Panc1 (cell line): Measurements from ENCODE around the gene FAM163B. TPM values are rescaled to one million over a fixed set of nuclear protein-coding genes. Genes with fewer than 3 reads are reported as not detected.

Experiments
- ATAC-seq: fragments of 200-7000 bp; cut with Tn5 transposase; 2 replicates; pipeline ENCODE4 v1.9.1; 2020; ENCODE audit warnings: mild to moderate bottlenecking, moderate library complexity
- BruUV-seq: library from RNA; stranded (reverse); fragments of 400-500 nt; replicated peaks from 2 replicates; lab custom pipeline; 2021; lab: Mats Ljungman, UMichigan
- CTCF ChIA-PET: fragments of 300-600 bp; sonication (Branson Sonifier 250); formaldehyde crosslinking; loops from one replicate; lab custom pipeline; 2022; ENCODE audit warnings: antibody characterized with exemption; lab: Charles Lee
- POLR2A ChIA-PET: fragments of 300-600 bp; sonication (Branson Sonifier 250); formaldehyde crosslinking; loops from one replicate; lab custom pipeline; 2022; ENCODE audit warnings: antibody characterized with exemption; lab: Charles Lee
- DNase-seq: peaks from one replicate; pipeline ENCODE4 v3.0.0-alpha.2; 2010; ENCODE audit warnings: low read depth, low spot score
- H3K27ac ChIP-seq: 2 replicates; pipeline ENCODE4 v1.5.1; 2011; ENCODE audit warnings: mild to moderate bottlenecking, low read length, inconsistent platforms
- H3K27me3 ChIP-seq: fragments of 200-500 bp; sonication (Bioruptor generic); 2 replicates; pipeline ENCODE4 v1.6.0; 2014; ENCODE audit warnings: low read length, inconsistent platforms; ENCODE audit not compliant: control insufficient read depth, insufficient read depth
- H3K36me3 ChIP-seq: fragments of 200-500 bp; sonication (Bioruptor generic); 2 replicates; pipeline ENCODE4 v1.5.1; 2014; ENCODE audit warnings: inconsistent platforms, mild to moderate bottlenecking, low read length, moderate library complexity; ENCODE audit not compliant: control insufficient read depth, insufficient read depth
- H3K4me1 ChIP-seq: 2 replicates; pipeline ENCODE4 v1.5.1; 2011; ENCODE audit warnings: inconsistent platforms, mild to moderate bottlenecking, low read length, moderate library complexity; ENCODE audit not compliant: control insufficient read depth, insufficient read depth
- H3K4me3 ChIP-seq, 2 experiments: 2 replicates each; pipeline ENCODE4 v1.5.1; 2011 to 2012; ENCODE audit warnings: low read depth in 2 of 2, low read length in 2 of 2, mild to moderate bottlenecking in 2 of 2, inconsistent platforms in 1 of 2, moderate library complexity in 1 of 2
- H3K9me3 ChIP-seq: fragments of 200-500 bp; sonication (Bioruptor generic); 2 replicates; pipeline ENCODE4 v1.5.1; 2014; ENCODE audit warnings: low read depth, mild to moderate bottlenecking, inconsistent platforms, low read length, moderate library complexity; ENCODE audit not compliant: control insufficient read depth, insufficient read depth
- POLR2AphosphoS5 ChIP-seq: IDR thresholded peaks from 2 replicates; pipeline ENCODE4 v1.6.1; 2012; ENCODE audit warnings: mild to moderate bottlenecking, low read depth, low read length, moderate library complexity
- SIN3A ChIP-seq: IDR thresholded peaks from 2 replicates; pipeline ENCODE4 v1.6.1; 2012; ENCODE audit warnings: low read depth, mild to moderate bottlenecking, low read length, moderate library complexity, borderline replicate concordance; ENCODE audit not compliant: insufficient read depth
- TCF7L2 ChIP-seq: IDR thresholded peaks from 2 replicates; pipeline ENCODE4 v1.6.1; 2011; ENCODE audit warnings: mild to moderate bottlenecking, low read depth, low read length, inconsistent platforms
- in situ Hi-C: cut with HindIII; loops from 2 replicates; pipeline ENCODE4 v1.10.0; 2016; ENCODE audit warnings: low sequenced_read_pairs, low pct_unique_long_range_greater_than_20kb
- intact Hi-C: fragments of 100-400 bp; cut with micrococcal nuclease; formaldehyde crosslinking; loops from one replicate; pipeline ENCODE4 v1.10.0; 2022; ENCODE audit not compliant: unreplicated experiment
- total RNA-seq: library from RNA; stranded (reverse); gene quantifications from one replicate; pipeline ENCODE4 v1.2.1, GENCODE V29; 2021; ENCODE audit not compliant: unreplicated experiment
- TF ChIP-seq, protein P1 (sequence below), 2 experiments: IDR thresholded peaks; 2 replicates each; pipeline ENCODE4 v1.6.1; 2011 to 2012; ENCODE audit warnings: low read depth in 2 of 2, control low read depth in 1 of 2, low read length in 1 of 2, mild to moderate bottlenecking in 1 of 2, moderate library complexity in 1 of 2; ENCODE audit not compliant: insufficient read depth in 1 of 2
- TF ChIP-seq, protein P2 (sequence below): fragments of 450-650 bp; IDR thresholded peaks from 2 replicates; pipeline ENCODE4 v1.5.1; 2017; ENCODE audit warnings: mild to moderate bottlenecking

FAM163B gene
- total RNA-seq, 1 experiment from 2014 or later = not detected

DNA sequence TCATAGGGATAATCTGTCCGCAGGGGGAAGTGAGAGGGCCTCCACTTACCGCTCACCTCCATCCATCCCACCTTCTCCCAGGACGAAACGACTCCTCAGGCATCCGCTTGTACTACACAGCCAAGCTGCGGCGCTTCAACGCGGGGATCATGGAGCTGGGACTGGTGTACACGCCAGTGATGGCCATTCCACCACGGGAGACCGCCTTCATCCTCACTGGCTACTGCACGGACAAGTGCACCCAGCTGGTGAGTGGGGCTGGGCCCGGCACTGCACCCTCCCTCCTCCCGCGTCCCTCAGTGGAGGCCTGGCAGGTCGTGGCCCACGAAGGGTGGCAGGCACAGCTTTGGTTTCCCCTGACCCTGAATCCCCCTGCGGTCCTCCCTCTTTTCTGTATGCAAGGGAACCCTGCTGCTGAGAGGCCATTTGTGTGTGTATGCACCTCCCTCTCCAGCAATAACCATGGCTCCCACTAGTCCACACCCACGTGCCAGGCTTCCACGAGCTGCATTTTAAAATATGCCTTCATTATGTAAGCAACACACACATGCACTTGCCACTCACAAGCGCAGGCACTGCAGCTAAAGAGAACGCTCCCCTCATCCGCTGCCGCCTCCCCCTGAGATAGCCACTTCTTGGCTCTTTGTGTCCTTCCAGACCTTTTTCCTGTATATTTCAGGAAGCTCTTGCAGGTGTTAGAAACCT, 38.7 kb upstream of the FAM163B start:
- Histone ChIP-seq H3K9me3 (no peaks in the 10 kb centered on the region), H3K27me3 (no peaks in the 10 kb centered on the region; the same call in 1 of the 2 replicates), H3K4me1 (no peaks in the 10 kb centered on the region), H3K4me3 (no peak overlapping the region), H3K36me3 (no peaks in the 10 kb centered on the region), H3K27ac (no peak overlapping the region)
- no TSS peak for BruUV-seq
- POLR2A ChIA-PET = no interaction called here
- in situ Hi-C loops = no loop called here
- ATAC-seq (no peak), DNase-seq (no peak)
- intact Hi-C loops = no loop called here
- TF ChIP-seq, protein P1, sequence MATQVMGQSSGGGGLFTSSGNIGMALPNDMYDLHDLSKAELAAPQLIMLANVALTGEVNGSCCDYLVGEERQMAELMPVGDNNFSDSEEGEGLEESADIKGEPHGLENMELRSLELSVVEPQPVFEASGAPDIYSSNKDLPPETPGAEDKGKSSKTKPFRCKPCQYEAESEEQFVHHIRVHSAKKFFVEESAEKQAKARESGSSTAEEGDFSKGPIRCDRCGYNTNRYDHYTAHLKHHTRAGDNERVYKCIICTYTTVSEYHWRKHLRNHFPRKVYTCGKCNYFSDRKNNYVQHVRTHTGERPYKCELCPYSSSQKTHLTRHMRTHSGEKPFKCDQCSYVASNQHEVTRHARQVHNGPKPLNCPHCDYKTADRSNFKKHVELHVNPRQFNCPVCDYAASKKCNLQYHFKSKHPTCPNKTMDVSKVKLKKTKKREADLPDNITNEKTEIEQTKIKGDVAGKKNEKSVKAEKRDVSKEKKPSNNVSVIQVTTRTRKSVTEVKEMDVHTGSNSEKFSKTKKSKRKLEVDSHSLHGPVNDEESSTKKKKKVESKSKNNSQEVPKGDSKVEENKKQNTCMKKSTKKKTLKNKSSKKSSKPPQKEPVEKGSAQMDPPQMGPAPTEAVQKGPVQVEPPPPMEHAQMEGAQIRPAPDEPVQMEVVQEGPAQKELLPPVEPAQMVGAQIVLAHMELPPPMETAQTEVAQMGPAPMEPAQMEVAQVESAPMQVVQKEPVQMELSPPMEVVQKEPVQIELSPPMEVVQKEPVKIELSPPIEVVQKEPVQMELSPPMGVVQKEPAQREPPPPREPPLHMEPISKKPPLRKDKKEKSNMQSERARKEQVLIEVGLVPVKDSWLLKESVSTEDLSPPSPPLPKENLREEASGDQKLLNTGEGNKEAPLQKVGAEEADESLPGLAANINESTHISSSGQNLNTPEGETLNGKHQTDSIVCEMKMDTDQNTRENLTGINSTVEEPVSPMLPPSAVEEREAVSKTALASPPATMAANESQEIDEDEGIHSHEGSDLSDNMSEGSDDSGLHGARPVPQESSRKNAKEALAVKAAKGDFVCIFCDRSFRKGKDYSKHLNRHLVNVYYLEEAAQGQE (IDR thresholded peaks at IDR 0.05; ENCODE audit: insufficient read depth in 1 of 2, low read depth in 2 of 2, low read length in 1 of 2) = no peak
- TF ChIP-seq TCF7L2 = no peak
- TF ChIP-seq SIN3A = no peak
- no peak for TF ChIP-seq POLR2AphosphoS5
- TF ChIP-seq, protein P2, sequence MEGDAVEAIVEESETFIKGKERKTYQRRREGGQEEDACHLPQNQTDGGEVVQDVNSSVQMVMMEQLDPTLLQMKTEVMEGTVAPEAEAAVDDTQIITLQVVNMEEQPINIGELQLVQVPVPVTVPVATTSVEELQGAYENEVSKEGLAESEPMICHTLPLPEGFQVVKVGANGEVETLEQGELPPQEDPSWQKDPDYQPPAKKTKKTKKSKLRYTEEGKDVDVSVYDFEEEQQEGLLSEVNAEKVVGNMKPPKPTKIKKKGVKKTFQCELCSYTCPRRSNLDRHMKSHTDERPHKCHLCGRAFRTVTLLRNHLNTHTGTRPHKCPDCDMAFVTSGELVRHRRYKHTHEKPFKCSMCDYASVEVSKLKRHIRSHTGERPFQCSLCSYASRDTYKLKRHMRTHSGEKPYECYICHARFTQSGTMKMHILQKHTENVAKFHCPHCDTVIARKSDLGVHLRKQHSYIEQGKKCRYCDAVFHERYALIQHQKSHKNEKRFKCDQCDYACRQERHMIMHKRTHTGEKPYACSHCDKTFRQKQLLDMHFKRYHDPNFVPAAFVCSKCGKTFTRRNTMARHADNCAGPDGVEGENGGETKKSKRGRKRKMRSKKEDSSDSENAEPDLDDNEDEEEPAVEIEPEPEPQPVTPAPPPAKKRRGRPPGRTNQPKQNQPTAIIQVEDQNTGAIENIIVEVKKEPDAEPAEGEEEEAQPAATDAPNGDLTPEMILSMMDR = no peak
- CTCF ChIA-PET = no interaction called here

DNA sequence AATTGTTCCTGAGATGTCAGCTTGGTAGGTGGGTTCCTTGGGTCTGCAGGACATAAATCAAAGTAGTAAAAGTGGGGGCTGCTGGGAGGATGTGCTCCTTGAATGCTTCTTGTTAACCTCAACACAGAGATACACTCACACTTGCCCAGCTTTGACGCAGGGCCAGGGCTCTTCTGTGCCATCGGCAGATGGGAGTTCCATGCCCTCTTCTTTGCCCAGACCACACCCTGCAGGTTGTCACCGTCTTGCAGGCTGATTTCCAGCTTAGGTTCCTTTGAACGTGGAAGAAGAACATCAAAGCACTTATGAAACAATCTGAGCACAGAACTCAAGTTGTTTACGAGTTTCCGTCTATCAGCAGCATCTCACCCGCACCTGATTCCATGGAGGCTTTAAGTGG, 38.0 kb upstream of the FAM163B start:
- CTCF ChIA-PET = no interaction called here
- Histone ChIP-seq H3K27me3 (no peaks in the 10 kb centered on the region; the same call in 1 of the 2 replicates), H3K4me1 (no peaks in the 10 kb centered on the region), H3K27ac (no peak overlapping the region), H3K9me3 (no peaks in the 10 kb centered on the region), H3K4me3 (no peak overlapping the region), H3K36me3 (no peaks in the 10 kb centered on the region)
- ATAC-seq = no peak
- no peak for TF ChIP-seq POLR2AphosphoS5
- TF ChIP-seq TCF7L2 = no peak
- TF ChIP-seq, protein P1 (IDR thresholded peaks at IDR 0.05; ENCODE audit: insufficient read depth in 1 of 2, low read depth in 2 of 2, low read length in 1 of 2) = no peak
- TF ChIP-seq SIN3A = no peak
- TF ChIP-seq, protein P2 = no peak
- intact Hi-C loops (no loop called here), in situ Hi-C loops (no loop called here)
- no TSS peak for BruUV-seq
- no peak for DNase-seq
- POLR2A ChIA-PET = no interaction called here
